Parathyroid adenoma (tissue), 2 donors: ENCODE data around the gene SLC25A26.

ENCODE experiments used
- H2AFZ ChIP-seq: fragments of 300-600 bp; sonication (generic); one replicate; pipeline ENCODE4 v1.7.0; 2017; ENCODE audit warnings: antibody characterized with exemption, mild to moderate bottlenecking
- H3K27ac ChIP-seq: fragments of 300-600 bp; sonication (generic); one replicate; pipeline ENCODE4 v1.7.0; 2017
- H3K27me3 ChIP-seq: fragments of 300-600 bp; sonication (generic); one replicate; pipeline ENCODE4 v1.7.0; 2017; ENCODE audit warnings: low read length; ENCODE audit not compliant: control insufficient read depth, insufficient read depth
- H3K36me3 ChIP-seq: fragments of 300-600 bp; sonication (generic); one replicate; pipeline ENCODE4 v1.7.0; 2017; ENCODE audit warnings: low read length; ENCODE audit not compliant: control insufficient read depth, insufficient read depth
- H3K4me1 ChIP-seq: fragments of 300-600 bp; sonication (generic); one replicate; pipeline ENCODE4 v1.7.0; 2017; ENCODE audit warnings: control low read depth
- H3K4me2 ChIP-seq: fragments of 300-600 bp; sonication (generic); one replicate; pipeline ENCODE4 v1.7.0; 2017; ENCODE audit warnings: low read length
- H3K4me3 ChIP-seq: fragments of 300-600 bp; sonication (generic); one replicate; pipeline ENCODE4 v1.7.0; 2017; ENCODE audit warnings: low read depth, low read length
- H3K79me2 ChIP-seq: fragments of 300-600 bp; sonication (generic); one replicate; pipeline ENCODE4 v1.7.0; 2017; ENCODE audit warnings: control low read depth
- H3K9ac ChIP-seq: fragments of 300-600 bp; sonication (generic); one replicate; pipeline ENCODE4 v1.7.0; 2017; ENCODE audit warnings: mild to moderate bottlenecking
- H3K9me3 ChIP-seq: fragments of 300-600 bp; sonication (generic); one replicate; pipeline ENCODE4 v1.7.0; 2017; ENCODE audit warnings: low read length; ENCODE audit not compliant: control insufficient read depth
- CTCF ChIP-seq: fragments of 300-600 bp; sonication (generic); IDR thresholded peaks from one replicate; pipeline ENCODE4 v1.7.0; 2017; ENCODE audit warnings: antibody characterized with exemption, mild to moderate bottlenecking
- donor health status: primary hyperparathyroidism.

The SLC25A26 gene

GRCh38 chr3:66405701-66406091, 184.9 kb downstream of the SLC25A26 start:
- Histone ChIP-seq H3K4me2 (no peak overlapping the region), H3K27me3 (no peaks in the 10 kb centered on the region), H3K9ac (no peak overlapping the region), H3K9me3 (no peaks in the 10 kb centered on the region), H3K4me1 (no peaks in the 10 kb centered on the region), H2AFZ (no peak overlapping the region), H3K36me3 (no peaks in the 10 kb centered on the region), H3K4me3 (no peak overlapping the region), H3K79me2 (peaks cover 4% of the 10 kb centered on the region), H3K27ac (no peak overlapping the region)
- no peak for TF ChIP-seq CTCF

- H3K27me3 ChIP-seq, result no peaks in the 10 kb centered on the region
- H3K4me1 ChIP-seq, result no peaks in the 10 kb centered on the region
- H3K9ac ChIP-seq, result no peak overlapping the region
- H3K4me3 ChIP-seq, result no peak overlapping the region
- no peaks in the 10 kb centered on the region for H3K9me3 ChIP-seq
- H2AFZ ChIP-seq, result no peak overlapping the region
- no peak overlapping the region for H3K27ac ChIP-seq
- TF ChIP-seq CTCF, result no peak
- H3K79me2 ChIP-seq, result peaks cover 4% of the 10 kb centered on the region
- H3K36me3 ChIP-seq, result no peaks in the 10 kb centered on the region
- H3K4me2 ChIP-seq, result no peak overlapping the region
These were observed 185.4 kb downstream of the SLC25A26 start for GRCh38 chr3:66406163-66406562.

- H3K36me3 ChIP-seq, result no peaks in the 10 kb centered on the region
These were observed 186.2 kb downstream of the SLC25A26 start for GRCh38 chr3:66406831-66407610.

GRCh38 chr3:66407611-66408218, 186.9 kb downstream of the SLC25A26 start:
- H3K9ac ChIP-seq, result no peak overlapping the region
- no peaks in the 10 kb centered on the region for H3K9me3 ChIP-seq
- no peaks in the 10 kb centered on the region for H3K36me3 ChIP-seq
- no peak overlapping the region for H2AFZ ChIP-seq
- H3K4me3 ChIP-seq, result no peak overlapping the region
- H3K27ac ChIP-seq, result no peak overlapping the region
- H3K4me2 ChIP-seq, result no peak overlapping the region
- H3K27me3 ChIP-seq, result no peaks in the 10 kb centered on the region
- no peaks in the 10 kb centered on the region for H3K4me1 ChIP-seq
- H3K79me2 ChIP-seq, result peaks cover 4% of the 10 kb centered on the region
- TF ChIP-seq CTCF, result peak; percentile 82

More at GRCh38 chr3:66406831-66407610, 186.2 kb downstream of the SLC25A26 start:
- Histone ChIP-seq H3K27ac (no peak overlapping the region), H3K4me1 (no peaks in the 10 kb centered on the region), H3K9ac (no peak overlapping the region), H3K4me3 (no peak overlapping the region), H3K79me2 (peaks cover 4% of the 10 kb centered on the region), H2AFZ (no peak overlapping the region), H3K27me3 (no peaks in the 10 kb centered on the region), H3K9me3 (no peaks in the 10 kb centered on the region), H3K4me2 (no peak overlapping the region)
- no peak for TF ChIP-seq CTCF
